HepG2 (cell line): ENCODE measurements around the gene DIRAS1. TPM values are rescaled to one million over a fixed set of nuclear protein-coding genes. Genes with fewer than 3 reads are reported as not detected.
A peak's percentile ranks its signal among the peaks of the same experiment; 100 is the strongest.

ENCODE experiments used
- BHLHE40 ChIP-seq: IDR thresholded peaks from 2 replicates; pipeline ENCODE4 v1.6.1; 2011; ENCODE audit warnings: low read length, improper control_type of control experiment
- ELF1 ChIP-seq: sonication (generic); formaldehyde crosslinking; IDR thresholded peaks from 2 replicates; pipeline ENCODE4 v1.4.0; 2020; ENCODE audit warnings: missing genetic modification reagents
- HMG20B ChIP-seq: conservative IDR thresholded peaks from 2 replicates; pipeline ENCODE4 v1.6.1; 2016; ENCODE audit warnings: missing genetic modification reagents, missing compliant biosample characterization
- HNRNPLL ChIP-seq: fragments of 200-400 bp; formaldehyde crosslinking; IDR thresholded peaks from 2 replicates; pipeline ENCODE4 v1.6.1; 2017; ENCODE audit warnings: mild to moderate bottlenecking, low read depth, low read length; ENCODE audit not compliant: poor library complexity, severe bottlenecking
- MAF1 ChIP-seq: sonication (generic); formaldehyde crosslinking; IDR thresholded peaks from 2 replicates; pipeline ENCODE4 v1.5.0; 2020; ENCODE audit warnings: missing genetic modification reagents, borderline replicate concordance
- STAG1 ChIP-seq: sonication (generic); formaldehyde crosslinking; IDR thresholded peaks from 2 replicates; pipeline ENCODE4 v1.4.0; 2020; ENCODE audit warnings: missing genetic modification reagents
- TCF7L2 ChIP-seq: IDR thresholded peaks from 2 replicates; pipeline ENCODE4 v1.6.1; 2011; ENCODE audit warnings: mild to moderate bottlenecking, low read depth, low read length, moderate library complexity
- THAP7 ChIP-seq: sonication (generic); formaldehyde crosslinking; IDR thresholded peaks from 2 replicates; pipeline ENCODE4 v1.8.1; 2023; ENCODE audit warnings: mild to moderate bottlenecking, missing genetic modification reagents
- ZBTB38 ChIP-seq: sonication (generic); formaldehyde crosslinking; IDR thresholded peaks from 2 replicates; pipeline ENCODE4 v1.5.1; 2020; ENCODE audit warnings: mild to moderate bottlenecking, missing genetic modification reagents
- ZBTB7B ChIP-seq: sonication (generic); formaldehyde crosslinking; IDR thresholded peaks from 2 replicates; pipeline ENCODE4 v1.4.0; 2020; ENCODE audit warnings: missing genetic modification reagents
- ZC3H13 ChIP-seq: sonication (generic); formaldehyde crosslinking; IDR thresholded peaks from 2 replicates; pipeline ENCODE4 v1.8.1; 2023; ENCODE audit warnings: mild to moderate bottlenecking, missing genetic modification reagents, moderate library complexity
- ZFP1 ChIP-seq: IDR thresholded peaks from 2 replicates; pipeline ENCODE4 v1.6.1; 2016
- ZNF3 ChIP-seq: IDR thresholded peaks from 2 replicates; pipeline ENCODE4 v1.7.0; 2017; ENCODE audit warnings: inconsistent platforms
- ZNF574 ChIP-seq: sonication (generic); formaldehyde crosslinking; IDR thresholded peaks from 2 replicates; pipeline ENCODE4 v1.4.0; 2020; ENCODE audit warnings: missing genetic modification reagents
- ZNF761 ChIP-seq: sonication (generic); formaldehyde crosslinking; conservative IDR thresholded peaks from 2 replicates; pipeline ENCODE4 v1.4.0; 2020; ENCODE audit warnings: mild to moderate bottlenecking, missing genetic modification reagents
- ZNF773 ChIP-seq: sonication (generic); formaldehyde crosslinking; IDR thresholded peaks from 2 replicates; pipeline ENCODE4 v1.4.0; 2020; ENCODE audit warnings: missing genetic modification reagents, borderline replicate concordance
- polyA plus RNA-seq, 8 experiments: library from polyadenylated mRNA; depleted of rRNA in 3 of 8; stranded (reverse) in 7 of 8; unstranded in 1 of 8; fragments of >200 nt; fragmentation: Illumina TruSeq in 4 of 8; extraction: Trizol in 4 of 8; gene quantifications; 2 replicates each; pipeline versions ENCODE4 v1.2.1 to v1.2.3, GENCODE V29; 2011 to 2016; ENCODE audit warnings: low read depth in 4 of 8, missing spikeins in 1 of 8, mixed read lengths in 1 of 8; ENCODE audit not compliant: insufficient read depth in 1 of 8
- total RNA-seq, 5 experiments: library from RNA; depleted of rRNA; stranded (reverse); fragments of >200 nt; fragmentation: Illumina TruSeq; extraction: Trizol; gene quantifications; 2 replicates each; pipeline ENCODE4 v1.2.3, GENCODE V29; 2016; ENCODE audit warnings: low read depth in 1 of 5
- TF ChIP-seq, protein P1 (sequence below): sonication (generic); formaldehyde crosslinking; IDR thresholded peaks from 2 replicates; pipeline ENCODE4 v1.4.0; 2020; ENCODE audit warnings: missing genetic modification reagents, borderline replicate concordance
- TF ChIP-seq, protein P2 (sequence below): sonication (generic); formaldehyde crosslinking; IDR thresholded peaks from 2 replicates; pipeline ENCODE4 v1.4.0; 2020; ENCODE audit warnings: missing genetic modification reagents, low read depth, mild to moderate bottlenecking, borderline replicate concordance
- TF ChIP-seq, protein P3 (sequence below): sonication (generic); formaldehyde crosslinking; conservative IDR thresholded peaks from 2 replicates; pipeline ENCODE4 v1.8.0; 2022; ENCODE audit warnings: mild to moderate bottlenecking, moderate library complexity, missing genetic modification reagents

DIRAS1 gene
- total and polyA plus RNA-seq, 2 of the 13 experiments (the other 11 are each of a cell fraction or from before 2014, with no cell fraction given): 0.97 to 1.8 TPM

- TF ChIP-seq ZNF761 (peak; percentile 52; the same call in 1 of the 2 replicates), ZNF574 (peak; percentile 92), BHLHE40 (peak; percentile 7; the same call in 1 of the 2 replicates), ZFP1 (CRISPR knock-in tag) (peak; percentile 96), ELF1 (CRISPR knock-in tag) (peak; percentile 85), ZC3H13 (CRISPR knock-in tag) (peak; percentile 91), STAG1 (CRISPR knock-in tag) (peak; percentile 28; the same call in 1 of the 2 replicates), HMG20B (CRISPR knock-in tag) (peak; percentile 89), ZNF3 (CRISPR knock-in tag) (peak; percentile 81; the same call in 1 of the 2 replicates), THAP7 (no peak), ZBTB38 (CRISPR knock-in tag) (no peak), MAF1 (CRISPR knock-in tag) (peak; percentile 92; the same call in 1 of the 2 replicates), ZNF773 (CRISPR knock-in tag) (peak; percentile 91), ZBTB7B (CRISPR knock-in tag) (peak; percentile 87), TCF7L2 (no peak), HNRNPLL (peak; percentile 73)
- TF ChIP-seq, protein P1, sequence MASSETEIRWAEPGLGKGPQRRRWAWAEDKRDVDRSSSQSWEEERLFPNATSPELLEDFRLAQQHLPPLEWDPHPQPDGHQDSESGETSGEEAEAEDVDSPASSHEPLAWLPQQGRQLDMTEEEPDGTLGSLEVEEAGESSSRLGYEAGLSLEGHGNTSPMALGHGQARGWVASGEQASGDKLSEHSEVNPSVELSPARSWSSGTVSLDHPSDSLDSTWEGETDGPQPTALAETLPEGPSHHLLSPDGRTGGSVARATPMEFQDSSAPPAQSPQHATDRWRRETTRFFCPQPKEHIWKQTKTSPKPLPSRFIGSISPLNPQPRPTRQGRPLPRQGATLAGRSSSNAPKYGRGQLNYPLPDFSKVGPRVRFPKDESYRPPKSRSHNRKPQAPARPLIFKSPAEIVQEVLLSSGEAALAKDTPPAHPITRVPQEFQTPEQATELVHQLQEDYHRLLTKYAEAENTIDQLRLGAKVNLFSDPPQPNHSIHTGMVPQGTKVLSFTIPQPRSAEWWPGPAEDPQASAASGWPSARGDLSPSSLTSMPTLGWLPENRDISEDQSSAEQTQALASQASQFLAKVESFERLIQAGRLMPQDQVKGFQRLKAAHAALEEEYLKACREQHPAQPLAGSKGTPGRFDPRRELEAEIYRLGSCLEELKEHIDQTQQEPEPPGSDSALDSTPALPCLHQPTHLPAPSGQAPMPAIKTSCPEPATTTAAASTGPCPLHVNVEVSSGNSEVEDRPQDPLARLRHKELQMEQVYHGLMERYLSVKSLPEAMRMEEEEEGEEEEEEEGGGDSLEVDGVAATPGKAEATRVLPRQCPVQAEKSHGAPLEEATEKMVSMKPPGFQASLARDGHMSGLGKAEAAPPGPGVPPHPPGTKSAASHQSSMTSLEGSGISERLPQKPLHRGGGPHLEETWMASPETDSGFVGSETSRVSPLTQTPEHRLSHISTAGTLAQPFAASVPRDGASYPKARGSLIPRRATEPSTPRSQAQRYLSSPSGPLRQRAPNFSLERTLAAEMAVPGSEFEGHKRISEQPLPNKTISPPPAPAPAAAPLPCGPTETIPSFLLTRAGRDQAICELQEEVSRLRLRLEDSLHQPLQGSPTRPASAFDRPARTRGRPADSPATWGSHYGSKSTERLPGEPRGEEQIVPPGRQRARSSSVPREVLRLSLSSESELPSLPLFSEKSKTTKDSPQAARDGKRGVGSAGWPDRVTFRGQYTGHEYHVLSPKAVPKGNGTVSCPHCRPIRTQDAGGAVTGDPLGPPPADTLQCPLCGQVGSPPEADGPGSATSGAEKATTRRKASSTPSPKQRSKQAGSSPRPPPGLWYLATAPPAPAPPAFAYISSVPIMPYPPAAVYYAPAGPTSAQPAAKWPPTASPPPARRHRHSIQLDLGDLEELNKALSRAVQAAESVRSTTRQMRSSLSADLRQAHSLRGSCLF (CRISPR knock-in tag): no peak
- TF ChIP-seq, protein P2, sequence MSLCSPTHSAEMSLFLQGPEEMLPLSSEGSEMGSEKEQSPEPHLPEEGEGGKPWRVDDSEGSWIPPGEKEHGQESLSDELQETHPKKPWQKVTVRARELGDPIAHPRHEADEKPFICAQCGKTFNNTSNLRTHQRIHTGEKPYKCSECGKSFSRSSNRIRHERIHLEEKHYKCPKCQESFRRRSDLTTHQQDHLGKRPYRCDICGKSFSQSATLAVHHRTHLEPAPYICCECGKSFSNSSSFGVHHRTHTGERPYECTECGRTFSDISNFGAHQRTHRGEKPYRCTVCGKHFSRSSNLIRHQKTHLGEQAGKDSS: peak; percentile 89; the same call in 1 of the 2 replicates
- TF ChIP-seq, protein P3, sequence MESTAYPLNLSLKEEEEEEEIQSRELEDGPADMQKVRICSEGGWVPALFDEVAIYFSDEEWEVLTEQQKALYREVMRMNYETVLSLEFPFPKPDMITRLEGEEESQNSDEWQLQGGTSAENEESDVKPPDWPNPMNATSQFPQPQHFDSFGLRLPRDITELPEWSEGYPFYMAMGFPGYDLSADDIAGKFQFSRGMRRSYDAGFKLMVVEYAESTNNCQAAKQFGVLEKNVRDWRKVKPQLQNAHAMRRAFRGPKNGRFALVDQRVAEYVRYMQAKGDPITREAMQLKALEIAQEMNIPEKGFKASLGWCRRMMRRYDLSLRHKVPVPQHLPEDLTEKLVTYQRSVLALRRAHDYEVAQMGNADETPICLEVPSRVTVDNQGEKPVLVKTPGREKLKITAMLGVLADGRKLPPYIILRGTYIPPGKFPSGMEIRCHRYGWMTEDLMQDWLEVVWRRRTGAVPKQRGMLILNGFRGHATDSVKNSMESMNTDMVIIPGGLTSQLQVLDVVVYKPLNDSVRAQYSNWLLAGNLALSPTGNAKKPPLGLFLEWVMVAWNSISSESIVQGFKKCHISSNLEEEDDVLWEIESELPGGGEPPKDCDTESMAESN: peak; percentile 90
Measured at GRCh38 chr19:2739602-2740313, 18.6 kb upstream of the DIRAS1 start, which contains the start of gene SLC39A3 (continued).
